GM13977 (cell line): ENCODE results near the gene ZSWIM7.

Source experiments
- DNase-seq: peaks from one replicate; pipeline ENCODE4 v3.0.0; 2012; ENCODE audit warnings: low spot score
- in situ Hi-C: fragments of 300-500 bp; cut with MboI; formaldehyde crosslinking; loops from one replicate; pipeline ENCODE4 v1.12.0; 2022; ENCODE audit warnings: low sequenced_read_pairs, low pct_unique_long_range_greater_than_20kb, mixed read lengths, inconsistent platforms; ENCODE audit not compliant: unreplicated experiment
- TF ChIP-seq, protein P1 (sequence below): IDR thresholded peaks from 2 replicates; pipeline ENCODE4 v1.5.1; 2012; ENCODE audit warnings: mild to moderate bottlenecking, control low read depth; ENCODE audit not compliant: insufficient read depth; ENCODE audit errors: extremely low read depth, missing control alignments

The ZSWIM7 gene

GRCh38 chr17:16001226-16001897 is 1.9 kb upstream of the ZSWIM7 start:
- TF ChIP-seq, protein P1, sequence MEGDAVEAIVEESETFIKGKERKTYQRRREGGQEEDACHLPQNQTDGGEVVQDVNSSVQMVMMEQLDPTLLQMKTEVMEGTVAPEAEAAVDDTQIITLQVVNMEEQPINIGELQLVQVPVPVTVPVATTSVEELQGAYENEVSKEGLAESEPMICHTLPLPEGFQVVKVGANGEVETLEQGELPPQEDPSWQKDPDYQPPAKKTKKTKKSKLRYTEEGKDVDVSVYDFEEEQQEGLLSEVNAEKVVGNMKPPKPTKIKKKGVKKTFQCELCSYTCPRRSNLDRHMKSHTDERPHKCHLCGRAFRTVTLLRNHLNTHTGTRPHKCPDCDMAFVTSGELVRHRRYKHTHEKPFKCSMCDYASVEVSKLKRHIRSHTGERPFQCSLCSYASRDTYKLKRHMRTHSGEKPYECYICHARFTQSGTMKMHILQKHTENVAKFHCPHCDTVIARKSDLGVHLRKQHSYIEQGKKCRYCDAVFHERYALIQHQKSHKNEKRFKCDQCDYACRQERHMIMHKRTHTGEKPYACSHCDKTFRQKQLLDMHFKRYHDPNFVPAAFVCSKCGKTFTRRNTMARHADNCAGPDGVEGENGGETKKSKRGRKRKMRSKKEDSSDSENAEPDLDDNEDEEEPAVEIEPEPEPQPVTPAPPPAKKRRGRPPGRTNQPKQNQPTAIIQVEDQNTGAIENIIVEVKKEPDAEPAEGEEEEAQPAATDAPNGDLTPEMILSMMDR, result no peak
- in situ Hi-C loops, result no loop called here
- no peak for DNase-seq

DNA sequence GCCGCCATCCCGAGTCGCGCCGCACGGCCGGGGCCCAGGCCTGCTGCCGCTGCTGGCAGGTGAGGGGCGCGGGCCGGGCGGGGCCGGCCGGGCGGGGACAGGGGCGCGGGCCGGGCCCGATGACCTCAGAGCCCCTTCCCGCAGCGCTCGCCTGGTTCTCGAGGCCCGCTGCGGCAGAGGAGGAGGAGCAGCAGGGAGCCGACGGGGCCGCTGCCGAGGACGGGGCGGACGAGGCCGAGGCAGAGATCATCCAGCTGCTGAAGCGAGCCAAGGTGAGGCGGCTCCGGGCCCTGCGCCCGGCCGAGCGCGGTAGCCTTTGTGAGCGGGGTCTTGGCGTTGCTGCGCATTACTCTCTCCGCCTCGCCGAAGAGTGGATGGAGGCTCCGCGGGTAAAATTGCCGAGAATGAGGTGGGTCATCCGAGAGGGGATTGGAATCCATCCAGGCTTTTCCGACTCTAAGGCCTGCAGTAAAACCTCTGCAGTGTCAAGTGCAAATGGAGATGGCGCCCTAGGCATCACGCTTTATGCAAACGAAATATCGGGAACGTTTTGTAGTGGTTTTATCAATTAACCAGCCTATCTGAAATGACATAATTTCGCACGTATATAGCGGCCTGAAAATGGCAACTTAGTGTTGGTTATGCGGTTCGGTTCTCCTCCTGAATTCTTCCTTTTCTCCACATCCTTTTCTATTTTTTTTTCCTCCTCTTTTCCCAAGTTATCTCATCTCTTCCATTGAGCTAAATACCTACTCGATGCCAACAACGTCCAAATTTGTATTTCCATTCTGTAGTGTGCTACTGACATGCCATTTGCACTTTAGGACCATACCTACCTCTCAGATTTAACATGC is 697 bp upstream of the ZSWIM7 start:
- TF ChIP-seq, protein P1, result no peak
- no peak for DNase-seq
- in situ Hi-C loops, result loop anchor here (25.0 kb wide), 1 partner anchor 163 kb away; no protein-coding TSS in a partner anchor

- in situ Hi-C loops, result loop anchor here (25.0 kb wide), 1 partner anchor 161 kb away; no protein-coding TSS in a partner anchor
- TF ChIP-seq, protein P1, result no peak
- DNase-seq, result no peak
Measured at GRCh38 chr17:15998031-15998562, 1.4 kb downstream of the ZSWIM7 start.

DNA sequence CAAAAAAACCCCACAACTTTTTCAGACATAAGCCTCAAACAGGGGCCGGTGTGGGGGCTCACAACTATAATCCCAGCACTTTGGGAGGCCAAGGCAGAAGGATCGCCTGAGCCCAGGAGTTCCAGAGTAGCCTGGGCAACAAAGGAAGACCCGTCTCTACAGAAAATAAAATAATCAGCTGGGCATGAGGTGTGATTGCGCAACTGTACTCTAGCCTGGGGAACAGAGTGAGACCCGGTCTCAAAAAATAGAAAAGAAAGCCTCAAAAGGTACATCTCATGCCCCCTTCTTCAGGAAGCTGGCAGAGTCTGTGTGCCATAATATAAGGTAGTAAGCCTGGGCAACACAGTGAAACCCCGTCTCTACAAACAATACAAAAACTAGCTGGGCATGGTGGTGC is 3.2 kb downstream of the ZSWIM7 start:
- in situ Hi-C loops, result loop anchor here (25.0 kb wide), 1 partner anchor 159 kb away; no protein-coding TSS in a partner anchor
- TF ChIP-seq, protein P1, result no peak
- DNase-seq, result no peak

DNA sequence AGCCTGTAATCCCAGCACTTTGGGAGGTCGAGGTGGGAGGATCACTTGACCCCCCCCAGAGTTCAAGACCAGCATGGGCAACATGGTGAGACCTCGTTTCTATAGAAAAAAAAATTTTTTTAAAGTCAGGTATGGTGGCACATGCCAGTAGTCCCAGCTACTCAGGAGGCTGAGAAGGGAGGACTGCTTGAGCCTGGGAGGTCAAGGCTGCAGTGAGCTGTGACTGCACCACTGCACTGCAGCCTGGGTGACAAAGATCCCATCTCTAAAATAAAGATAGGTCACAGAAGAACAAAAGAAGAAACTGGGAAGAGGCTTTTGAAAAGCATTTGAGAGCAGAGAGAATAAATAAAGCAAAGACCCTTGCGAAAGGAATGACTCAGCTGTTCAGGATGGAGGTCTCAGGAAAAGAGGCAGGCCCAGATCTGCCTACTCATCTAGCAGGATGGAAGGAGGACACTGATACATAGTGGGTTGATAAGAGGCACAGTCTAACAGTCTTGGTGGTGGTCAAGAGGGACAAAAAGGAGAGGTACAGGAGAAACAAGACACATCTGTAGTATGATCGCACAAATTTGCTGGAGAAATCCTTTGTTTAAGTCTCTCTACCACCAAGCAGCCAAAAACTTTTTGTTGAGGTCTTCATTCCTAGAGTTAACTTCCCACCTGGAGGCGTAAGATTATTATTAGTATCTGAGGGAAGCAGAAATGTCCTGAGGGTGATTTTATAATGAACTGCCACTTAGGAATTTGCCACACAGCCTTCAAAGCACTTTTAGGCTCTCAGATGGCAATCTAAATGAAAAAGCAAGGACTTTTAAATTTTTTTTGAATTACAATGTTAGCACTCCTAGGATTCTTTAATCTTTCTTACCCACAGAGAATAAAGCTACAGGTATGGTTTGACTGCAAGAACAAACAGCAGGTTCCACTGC is 17.6 kb downstream of the ZSWIM7 start:
- in situ Hi-C loops, result loop anchor here (25.0 kb wide), 1 partner anchor 145 kb away; no protein-coding TSS in a partner anchor
- TF ChIP-seq, protein P1, result no peak
- DNase-seq, result no peak
